GM19043 (cell line): ENCODE data around the gene PTTG1IP.
"Not testable (repeated sequence)": the region's sequence is repeated elsewhere in the genome, so short reads cannot be mapped to it uniquely, and the experiment has no call there.

Source experiments
- ATAC-seq: cut with Tn5 transposase; IDR thresholded peaks from one replicate; pipeline ENCODE4 v1.9.1; 2021; ENCODE audit warnings: low read depth; ENCODE audit not compliant: unreplicated experiment

Gene PTTG1IP

DNA sequence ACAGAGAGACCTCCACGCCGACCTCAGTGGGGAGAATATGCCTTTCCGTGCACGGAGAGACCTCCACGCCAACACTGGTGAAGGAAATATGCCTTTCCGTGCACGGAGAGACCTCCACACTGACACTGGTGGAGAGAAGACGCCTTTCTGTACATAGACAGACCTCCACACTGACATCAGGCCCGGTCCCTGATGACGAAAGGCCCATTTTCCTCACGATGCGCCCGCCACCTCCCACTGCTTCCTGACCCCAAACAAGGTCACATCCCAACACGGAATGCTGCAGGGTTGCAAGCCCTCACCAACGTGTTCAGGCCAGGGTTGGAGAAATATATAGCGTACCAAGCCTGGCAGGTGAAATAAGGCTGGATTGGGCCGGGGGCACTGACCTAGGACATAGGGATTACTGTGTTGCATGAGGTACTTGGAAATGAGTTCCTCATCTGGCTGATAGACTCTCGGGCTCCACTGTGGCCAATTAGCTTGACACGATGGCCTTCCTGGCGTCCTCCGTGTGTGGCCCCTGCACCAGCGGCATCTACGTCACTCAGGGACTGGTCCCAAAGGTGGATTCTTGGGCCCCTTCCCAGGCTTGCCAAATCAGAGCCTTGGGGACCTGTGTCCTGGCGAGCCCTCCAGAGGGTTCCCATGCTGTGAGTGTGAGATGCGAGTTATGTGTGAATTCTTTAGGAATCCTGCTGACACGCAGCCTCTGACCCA lies 39.1 kb downstream of the PTTG1IP start:
- ATAC-seq = no peak

- ATAC-seq = no peak
Observed at GRCh38 chr21:44833663-44834062, 39.8 kb downstream of the PTTG1IP start.

GRCh38 chr21:44832516-44833255 lies 40.8 kb downstream of the PTTG1IP start:
- not testable (repeated sequence) for ATAC-seq

GRCh38 chr21:44831227-44831860 lies 42.1 kb downstream of the PTTG1IP start:
- ATAC-seq = no peak

- ATAC-seq = no peak
Observed at GRCh38 chr21:44829507-44830092, 43.9 kb downstream of the PTTG1IP start.

- ATAC-seq = no peak
Observed at GRCh38 chr21:44828362-44829056, 45.0 kb downstream of the PTTG1IP start.

GRCh38 chr21:44823179-44823660 lies 50.3 kb downstream of the PTTG1IP start:
- no peak for ATAC-seq

GRCh38 chr21:44822484-44823178 lies 50.9 kb downstream of the PTTG1IP start:
- no peak for ATAC-seq

- ATAC-seq = no peak
Observed at GRCh38 chr21:44820851-44821250, 52.6 kb downstream of the PTTG1IP start.

DNA sequence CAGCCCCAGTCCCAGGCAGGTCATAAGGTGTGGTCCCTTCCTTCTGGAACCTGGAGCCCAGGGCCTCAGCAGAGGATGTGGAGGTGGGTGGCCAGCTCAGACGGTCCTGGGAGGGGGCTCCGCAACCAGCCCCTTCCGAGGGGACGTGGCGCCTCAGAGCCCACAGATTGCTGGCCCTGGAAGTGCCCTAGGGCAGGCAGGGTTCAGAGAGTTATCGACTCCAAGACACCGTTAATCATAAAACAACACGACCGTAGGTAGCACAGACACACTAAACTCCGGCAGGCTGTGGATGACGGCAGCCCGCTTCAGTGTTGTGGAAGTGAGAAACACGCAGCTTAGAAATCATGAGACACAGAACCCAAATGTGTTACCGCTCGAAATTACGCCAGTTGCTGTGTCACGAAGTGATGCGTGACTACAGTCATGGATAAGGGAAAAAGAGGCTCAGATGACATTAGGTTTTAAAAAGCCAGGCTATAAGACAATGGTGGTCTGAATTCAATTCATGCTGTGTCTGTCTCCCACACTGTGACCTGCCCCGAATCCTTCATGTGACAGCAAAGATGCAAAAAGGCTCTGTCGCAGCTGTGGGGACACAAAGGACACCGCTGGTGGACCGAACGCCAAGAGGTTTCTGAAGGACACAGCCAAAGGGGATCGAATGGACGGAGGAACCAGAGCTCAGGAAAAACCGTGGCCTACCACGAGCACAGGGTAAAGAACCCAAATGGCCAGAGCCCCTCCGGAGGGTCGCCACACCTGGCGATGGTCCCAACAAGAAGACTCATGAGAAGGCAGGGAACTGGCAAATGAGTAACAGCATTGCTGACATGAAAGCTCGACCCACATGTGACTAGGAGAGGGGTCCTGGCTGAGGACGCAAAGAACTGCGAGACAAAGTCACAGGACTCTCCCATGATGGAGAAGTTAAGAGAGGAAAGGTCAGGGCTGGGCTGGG lies 53.9 kb downstream of the PTTG1IP start:
- ATAC-seq = no peak

GRCh38 chr21:44818640-44819011 lies 54.9 kb downstream of the PTTG1IP start:
- ATAC-seq = no peak

DNA sequence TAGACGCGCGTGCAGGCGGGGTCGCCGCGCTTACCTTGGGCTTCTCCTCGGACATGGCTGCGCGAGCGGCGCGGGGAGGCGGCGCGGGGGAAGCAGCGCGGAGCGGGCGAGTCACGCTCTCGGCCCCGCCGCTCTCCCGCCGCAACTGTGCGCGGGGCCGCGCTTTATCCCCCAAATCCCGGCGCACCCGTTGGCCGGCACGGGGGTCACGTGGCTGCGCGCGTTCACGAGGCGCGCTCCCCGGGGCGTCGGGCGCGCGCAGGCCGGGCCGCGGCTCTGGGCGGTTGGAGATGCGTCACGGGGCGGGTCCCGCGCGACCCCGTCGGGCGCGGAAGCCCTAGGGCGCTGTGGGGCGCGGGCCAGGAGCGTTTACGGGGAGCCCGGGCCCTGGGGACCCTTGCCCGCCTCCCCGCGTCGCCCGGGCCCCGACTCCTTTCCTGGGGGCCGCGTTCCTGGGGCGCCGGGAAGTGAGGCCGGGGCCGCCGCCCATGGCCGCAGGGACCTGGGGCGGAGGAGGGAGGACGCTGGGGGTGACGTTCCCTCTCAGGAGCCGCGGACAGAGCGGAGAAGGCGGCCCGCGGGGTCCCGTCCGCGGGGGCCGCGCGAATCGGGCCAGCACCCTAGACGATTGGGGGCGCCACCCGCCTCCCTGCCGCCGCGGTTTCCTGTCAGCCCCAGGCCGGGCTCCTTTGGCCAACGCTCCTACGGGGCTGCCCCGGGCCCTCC lies 55.4 kb downstream of the PTTG1IP start, which contains the start of gene SUMO3:
SUMO3 (minus strand) TSS at position 149 of the 726 bp plus-strand sequence; CDS start at position 55, 94 bp downstream.
- peak; percentile 40 for ATAC-seq

- peak; percentile 64 for ATAC-seq
Observed at GRCh38 chr21:44817506-44817880, 56.0 kb downstream of the PTTG1IP start.

DNA sequence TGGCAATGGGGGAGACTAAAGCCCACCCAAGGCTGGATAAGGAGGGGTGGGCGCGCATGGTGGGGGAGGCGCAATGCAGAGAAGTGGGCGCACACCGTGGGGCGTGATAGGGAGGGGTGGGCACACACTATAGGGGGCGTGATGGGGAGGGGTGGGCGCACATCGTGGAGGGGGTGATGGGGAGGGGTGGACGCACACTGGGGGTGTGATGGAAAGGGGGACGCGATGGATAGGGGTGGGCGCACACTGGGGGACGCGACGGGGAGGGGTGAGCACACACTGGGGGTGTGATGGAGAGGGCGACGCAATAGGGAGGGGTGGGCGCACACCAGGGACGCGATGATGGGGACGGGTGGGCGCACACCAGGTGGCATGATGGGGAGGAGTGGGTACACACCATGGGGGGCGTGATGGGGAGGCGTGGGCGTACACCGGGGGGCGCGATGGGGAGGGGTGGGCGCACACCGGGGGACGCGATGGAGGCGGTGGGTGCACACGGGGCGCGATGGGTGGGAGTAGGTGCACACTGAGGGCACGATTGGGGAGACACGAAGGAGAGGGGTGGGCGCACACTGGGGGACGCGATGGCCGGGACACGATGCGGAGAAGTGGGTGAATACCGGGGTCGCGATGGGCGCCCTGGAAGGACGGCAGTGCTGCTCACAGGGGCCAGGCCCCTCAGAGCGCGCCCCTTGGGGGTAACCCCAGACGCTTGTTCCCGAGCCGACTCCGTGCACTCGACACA lies 56.6 kb downstream of the PTTG1IP start:
- no peak for ATAC-seq

GRCh38 chr21:44815852-44816628 lies 57.5 kb downstream of the PTTG1IP start:
- ATAC-seq = no peak

DNA sequence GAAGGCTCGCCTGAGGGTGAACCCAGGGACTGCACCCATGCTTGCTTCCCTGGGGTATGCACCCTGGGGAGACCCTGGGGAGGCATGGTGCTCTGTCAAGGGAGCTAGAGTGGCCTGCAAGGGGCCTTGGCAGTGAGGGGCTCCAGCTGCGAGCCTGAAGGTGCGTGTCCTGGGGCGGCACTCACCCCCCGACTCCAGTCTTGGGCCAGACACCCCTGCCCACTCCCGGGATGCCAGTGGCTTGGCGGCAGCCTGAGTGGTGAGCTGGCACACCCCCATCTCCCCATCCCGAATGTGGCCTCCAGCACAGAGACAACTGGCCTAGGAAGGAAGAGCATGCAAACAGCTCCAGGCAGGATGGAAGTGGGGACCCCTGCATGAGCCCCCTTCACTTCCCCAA lies 58.3 kb downstream of the PTTG1IP start:
- no peak for ATAC-seq
